EL (cell line): ENCODE results near the gene TRDMT1.

Source experiments
- DNase-seq: peaks from one replicate; pipeline ENCODE4 v3.0.0-alpha.2; 2016

Gene TRDMT1

GRCh38 chr10:17125206-17125893 lies 76.1 kb downstream of the TRDMT1 start:
- no peak for DNase-seq

GRCh38 chr10:17123961-17124360 lies 77.5 kb downstream of the TRDMT1 start:
- no peak for DNase-seq

GRCh38 chr10:17122726-17123661 lies 78.5 kb downstream of the TRDMT1 start:
- DNase-seq: peak; percentile 75

GRCh38 chr10:17122052-17122451 lies 79.4 kb downstream of the TRDMT1 start:
- DNase-seq: no peak

GRCh38 chr10:17120694-17121093 lies 80.8 kb downstream of the TRDMT1 start:
- no peak for DNase-seq

- no peak for DNase-seq
Measured at GRCh38 chr10:17119845-17120244, 81.6 kb downstream of the TRDMT1 start.

- DNase-seq: no peak
Measured at GRCh38 chr10:17116193-17116592, 85.3 kb downstream of the TRDMT1 start.

GRCh38 chr10:17115683-17116082 lies 85.8 kb downstream of the TRDMT1 start:
- peak; percentile 72 for DNase-seq

GRCh38 chr10:17114878-17115444 lies 86.5 kb downstream of the TRDMT1 start:
- peak; percentile 16 for DNase-seq

- DNase-seq: no peak
Measured at GRCh38 chr10:17113889-17114540, 87.5 kb downstream of the TRDMT1 start.

GRCh38 chr10:17113346-17113745 lies 88.1 kb downstream of the TRDMT1 start:
- DNase-seq: peak; percentile 89

GRCh38 chr10:17112566-17112965 lies 88.9 kb downstream of the TRDMT1 start:
- DNase-seq: no peak

GRCh38 chr10:17109475-17110207 lies 91.8 kb downstream of the TRDMT1 start:
- peak; percentile 78 for DNase-seq

- DNase-seq: no peak
Measured at GRCh38 chr10:17109046-17109445, 92.4 kb downstream of the TRDMT1 start.

GRCh38 chr10:17106991-17107390 lies 94.5 kb downstream of the TRDMT1 start:
- DNase-seq: no peak

GRCh38 chr10:17101910-17102266 lies 99.6 kb downstream of the TRDMT1 start:
- no peak for DNase-seq

GRCh38 chr10:17101257-17101909 lies 100.1 kb downstream of the TRDMT1 start:
- no peak for DNase-seq

GRCh38 chr10:17100586-17100985 lies 100.9 kb downstream of the TRDMT1 start:
- no peak for DNase-seq

GRCh38 chr10:17098012-17098411 lies 103.5 kb downstream of the TRDMT1 start:
- DNase-seq: no peak
